NOMO-1 treated with dmso at 0.1 percent for 144 hours (cell line): Measurements from ENCODE around the gene RFX4.

Experiments used
- DNase-seq: peaks from one replicate; lab custom pipeline; 2025; ENCODE audit not compliant: unreplicated experiment; lab: John Stamatoyannopoulos, UW

Gene RFX4

DNA sequence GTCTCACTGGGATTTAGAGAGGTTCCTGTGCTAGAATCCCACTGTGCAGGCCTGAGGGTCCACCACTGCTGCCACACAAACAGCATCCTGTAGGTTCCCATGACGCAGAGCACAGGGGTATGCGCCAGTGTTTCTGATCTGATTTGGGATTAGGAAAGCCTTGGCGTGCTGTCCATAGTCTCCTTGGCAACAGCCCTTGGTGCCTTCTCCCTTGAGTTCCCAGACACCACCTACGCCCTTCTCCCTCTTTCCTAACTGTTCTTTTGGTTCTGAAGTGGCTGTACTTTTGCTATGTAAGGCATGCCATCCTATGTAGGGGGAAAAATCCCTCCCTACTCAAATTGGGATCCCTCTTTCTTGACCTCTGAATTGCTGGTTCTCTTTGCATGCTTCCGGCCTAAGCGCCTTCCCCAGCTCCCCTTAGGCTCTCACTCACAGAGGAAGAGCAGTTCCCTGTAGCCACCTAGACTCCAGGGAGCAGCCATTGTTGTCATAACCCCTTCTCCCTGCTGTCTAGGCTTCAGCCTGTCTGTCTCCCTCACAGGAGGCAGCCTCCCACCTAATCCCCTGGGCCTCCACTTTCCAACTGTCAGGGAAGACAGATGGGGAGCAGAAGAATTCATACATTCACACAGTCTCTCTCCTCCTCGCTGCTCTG, 176.9 kb downstream of the RFX4 start:
- DNase-seq, result no peak

DNA sequence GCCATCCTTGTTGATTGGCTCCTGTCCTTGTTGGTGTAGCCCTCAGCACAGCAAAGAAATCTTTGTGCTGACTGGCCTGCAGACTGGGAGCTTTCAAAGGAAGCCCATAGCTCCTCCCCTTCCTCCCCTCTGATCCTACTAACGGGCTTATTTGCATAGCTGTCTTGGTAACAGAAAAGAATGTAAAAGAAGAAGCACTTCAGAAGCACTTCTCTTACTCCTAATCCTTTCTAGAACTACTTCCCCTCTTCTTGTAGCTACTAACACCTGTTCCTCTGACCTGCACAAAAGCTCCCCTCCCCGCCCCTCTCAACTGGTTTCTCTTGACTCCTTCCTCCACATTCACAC, 177.4 kb downstream of the RFX4 start:
- DNase-seq, result peak; percentile 72

DNA sequence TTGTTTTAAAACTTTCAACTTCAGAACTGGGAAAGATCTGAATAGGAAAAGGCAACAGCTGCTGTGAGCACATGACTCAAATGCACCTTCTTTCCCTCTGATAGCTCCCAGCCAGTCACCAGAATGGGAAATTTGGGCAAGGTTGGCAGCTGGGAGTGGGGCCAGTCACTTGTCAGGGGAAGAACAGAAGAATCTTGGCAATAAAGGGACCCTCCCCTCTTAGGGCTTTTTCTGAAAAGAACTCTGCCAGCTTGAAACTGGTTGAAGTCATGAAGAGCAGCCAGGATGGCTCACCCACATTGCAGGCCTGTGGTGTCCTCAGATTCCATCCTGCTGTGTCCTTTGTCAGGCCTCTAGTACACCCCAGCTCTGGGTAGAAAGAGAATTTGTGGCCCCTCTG, 181.4 kb downstream of the RFX4 start:
- DNase-seq, result no peak

DNA sequence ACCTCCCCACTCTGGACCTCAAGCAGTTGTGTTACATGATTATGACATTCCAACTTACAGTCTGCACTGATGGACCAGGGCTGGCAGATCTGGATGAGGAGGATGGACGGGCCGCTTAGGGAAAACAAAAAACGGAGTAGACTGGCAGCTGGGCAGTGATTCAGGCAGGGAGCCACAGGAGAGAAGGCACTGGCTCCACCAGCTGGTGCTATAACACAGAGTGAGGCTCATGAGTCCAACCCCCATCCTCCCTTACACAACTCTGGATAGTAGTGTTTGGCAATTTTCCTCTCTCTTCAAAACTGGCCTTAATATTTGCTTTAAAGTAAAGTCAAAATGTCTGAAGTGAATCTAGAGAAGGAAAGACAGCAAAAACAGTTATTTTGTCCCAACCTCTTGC, 181.9 kb downstream of the RFX4 start:
- no peak for DNase-seq

DNA sequence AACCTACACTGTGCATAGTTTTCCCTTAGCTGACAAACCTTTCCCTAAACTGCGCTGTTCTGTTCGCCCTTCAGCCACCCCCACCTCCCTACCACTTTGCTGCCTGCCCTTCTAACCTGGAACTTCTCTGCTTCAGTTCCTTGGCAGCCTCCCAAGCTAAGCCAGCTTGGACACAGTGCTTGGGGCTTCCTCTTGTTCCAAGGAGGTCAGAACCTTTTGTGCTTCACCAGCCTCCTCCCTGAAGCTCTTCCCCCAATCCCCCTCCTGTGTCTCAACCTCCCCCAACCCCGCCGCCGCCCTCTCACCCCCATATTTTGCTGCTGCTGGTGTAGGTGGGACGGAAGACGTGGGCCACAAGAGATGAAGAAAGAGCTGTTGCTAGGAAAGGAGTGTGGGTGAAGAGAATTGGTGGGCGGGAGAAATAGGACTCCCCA, 183.6 kb downstream of the RFX4 start:
- DNase-seq, result no peak

DNA sequence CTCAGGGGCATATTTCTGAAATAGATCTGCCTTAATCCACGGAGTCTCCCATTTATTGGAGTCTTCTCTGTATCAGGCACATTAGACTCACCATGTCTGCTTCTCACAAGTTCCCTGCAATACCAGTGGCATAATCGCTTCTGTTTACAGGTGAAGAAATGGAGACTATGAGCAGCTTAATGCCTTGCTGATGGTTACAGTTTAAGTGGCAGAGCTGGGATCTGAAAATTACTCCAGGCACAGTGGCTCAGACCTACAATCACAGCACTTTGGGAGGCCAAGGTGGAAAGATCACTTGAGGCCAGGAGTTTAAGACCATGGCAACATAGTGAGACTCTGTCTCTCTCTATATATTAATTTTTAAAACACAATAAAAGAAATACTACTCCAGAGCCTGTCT, 184.4 kb downstream of the RFX4 start:
- DNase-seq, result no peak

DNA sequence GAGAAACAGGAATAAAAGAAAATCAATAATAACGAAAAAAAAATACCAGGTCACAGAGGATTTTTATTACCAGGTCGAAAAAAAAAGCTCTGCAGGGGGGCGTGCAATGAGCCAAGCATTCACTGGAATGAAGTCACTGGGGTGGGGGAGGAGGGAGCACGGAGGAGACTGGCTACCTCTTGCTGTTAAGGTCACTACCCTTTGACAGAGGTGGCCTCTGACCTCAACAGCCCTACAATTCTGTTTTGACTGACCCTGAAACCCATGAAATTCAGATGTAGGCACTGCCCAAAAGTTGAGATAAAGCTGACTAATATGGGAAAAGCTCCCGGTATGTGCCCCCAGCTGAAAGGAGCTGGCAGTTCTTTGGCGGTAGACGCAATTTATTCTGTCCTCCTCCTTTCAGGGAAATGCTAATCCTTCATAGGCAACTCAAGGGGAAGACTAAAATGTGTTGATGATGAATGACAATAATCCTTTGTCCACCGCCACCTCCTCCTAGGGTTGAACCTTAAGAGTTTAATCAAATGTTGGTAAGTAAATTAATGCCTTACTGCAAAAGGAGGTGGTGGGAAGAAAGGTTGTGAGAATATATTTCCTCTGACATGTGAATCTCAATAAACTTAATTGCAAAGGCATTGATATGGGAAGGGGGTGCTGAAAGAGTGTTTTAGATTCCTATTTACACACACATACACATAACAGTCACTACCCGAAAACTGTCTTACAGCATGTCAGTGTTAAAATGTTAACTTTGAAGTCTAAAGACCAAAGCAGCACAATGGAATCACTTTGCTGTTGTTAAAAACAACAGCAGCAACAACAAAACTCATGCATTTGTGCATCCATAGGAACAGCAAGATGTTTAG, 185.4 kb downstream of the RFX4 start:
- DNase-seq, result no peak

DNA sequence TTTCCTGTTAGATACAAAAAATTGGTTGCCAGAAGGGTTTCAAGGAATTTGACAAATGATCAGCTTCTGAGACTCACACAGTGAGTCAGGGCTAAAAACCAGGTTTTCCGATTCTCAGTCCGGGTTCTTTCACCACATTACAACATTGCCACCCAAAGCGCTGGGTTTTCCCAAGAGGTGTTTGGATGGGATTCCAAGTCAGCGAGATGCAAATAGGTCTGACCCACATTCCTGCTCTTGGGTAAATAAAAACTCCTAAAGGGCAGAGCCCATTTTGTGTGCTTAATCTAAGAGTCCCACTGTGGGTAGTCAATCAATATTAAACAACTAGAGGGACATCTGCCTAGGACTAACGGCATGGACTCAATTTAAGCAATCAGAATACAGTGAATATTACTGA, 186.3 kb downstream of the RFX4 start:
- no peak for DNase-seq

DNA sequence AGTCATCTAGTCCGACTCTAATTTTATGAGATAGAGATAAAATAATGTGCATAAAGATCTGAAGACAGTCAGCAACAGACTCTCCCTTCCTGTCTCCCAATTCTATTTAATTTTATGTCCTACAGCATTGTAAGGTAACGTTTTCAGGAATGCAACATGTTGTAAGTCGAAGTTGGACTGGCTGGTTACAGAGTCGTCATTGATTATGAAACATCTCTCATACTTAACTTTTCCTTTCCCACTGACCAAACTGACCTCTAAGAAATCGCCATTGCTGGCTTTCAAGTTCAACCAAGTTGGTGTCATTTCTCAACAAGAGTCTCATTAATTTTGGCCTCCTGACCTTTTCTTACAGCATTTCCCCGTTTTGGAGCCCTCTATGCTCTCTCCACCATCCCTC, 186.7 kb downstream of the RFX4 start:
- DNase-seq, result no peak

DNA sequence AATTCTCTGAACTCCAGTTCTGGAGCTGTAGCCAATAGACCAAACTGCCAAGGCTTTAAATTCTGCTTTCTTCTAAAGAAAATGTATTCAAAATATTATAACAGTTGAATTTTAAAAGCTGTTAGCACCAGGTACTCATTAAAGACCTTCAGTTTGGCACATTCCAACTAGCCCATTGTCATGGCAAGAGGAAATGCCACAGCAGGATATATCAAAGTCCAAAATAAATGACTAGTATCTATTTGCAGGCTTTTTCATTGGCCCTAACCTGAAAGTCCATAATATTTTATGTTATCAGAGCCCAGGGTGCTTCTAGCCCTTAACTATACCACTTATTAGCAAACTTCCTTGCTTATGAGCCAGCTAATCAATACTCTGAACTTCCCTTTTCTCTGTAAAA, 188.6 kb downstream of the RFX4 start:
- no peak for DNase-seq

DNA sequence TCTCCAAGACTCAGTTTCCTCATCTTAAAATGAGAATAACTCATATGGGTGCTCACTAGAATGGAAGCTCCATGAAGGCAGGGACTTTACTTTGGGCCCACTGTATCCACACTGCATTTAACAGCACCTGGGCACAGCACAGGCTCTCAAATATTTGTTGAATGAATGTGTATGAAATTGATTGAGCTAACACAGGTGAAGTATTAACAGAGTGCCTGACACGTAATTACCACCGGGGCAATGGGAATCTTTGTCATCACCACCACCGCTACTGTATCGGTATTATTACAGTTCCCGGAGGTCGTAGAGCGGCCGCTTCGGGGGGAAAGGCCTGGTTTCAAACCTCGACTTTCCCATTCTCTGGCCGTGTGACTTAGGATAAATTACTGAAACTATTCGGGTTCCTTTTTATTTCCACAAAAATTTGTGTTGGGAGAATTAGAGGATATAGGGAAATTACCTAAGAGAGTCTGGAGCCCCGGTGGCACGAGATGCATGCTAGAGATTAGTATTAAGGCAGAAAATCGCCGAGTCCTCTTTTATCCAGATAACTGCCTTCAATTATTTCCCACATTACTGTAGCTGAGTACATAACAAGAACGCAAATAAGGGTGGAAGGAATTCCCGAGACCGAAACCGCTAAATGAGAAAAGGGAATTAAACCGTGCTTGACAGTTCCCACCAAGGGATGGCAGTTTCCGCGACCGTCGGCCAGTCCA, 190.6 kb downstream of the RFX4 start:
- no peak for DNase-seq

DNA sequence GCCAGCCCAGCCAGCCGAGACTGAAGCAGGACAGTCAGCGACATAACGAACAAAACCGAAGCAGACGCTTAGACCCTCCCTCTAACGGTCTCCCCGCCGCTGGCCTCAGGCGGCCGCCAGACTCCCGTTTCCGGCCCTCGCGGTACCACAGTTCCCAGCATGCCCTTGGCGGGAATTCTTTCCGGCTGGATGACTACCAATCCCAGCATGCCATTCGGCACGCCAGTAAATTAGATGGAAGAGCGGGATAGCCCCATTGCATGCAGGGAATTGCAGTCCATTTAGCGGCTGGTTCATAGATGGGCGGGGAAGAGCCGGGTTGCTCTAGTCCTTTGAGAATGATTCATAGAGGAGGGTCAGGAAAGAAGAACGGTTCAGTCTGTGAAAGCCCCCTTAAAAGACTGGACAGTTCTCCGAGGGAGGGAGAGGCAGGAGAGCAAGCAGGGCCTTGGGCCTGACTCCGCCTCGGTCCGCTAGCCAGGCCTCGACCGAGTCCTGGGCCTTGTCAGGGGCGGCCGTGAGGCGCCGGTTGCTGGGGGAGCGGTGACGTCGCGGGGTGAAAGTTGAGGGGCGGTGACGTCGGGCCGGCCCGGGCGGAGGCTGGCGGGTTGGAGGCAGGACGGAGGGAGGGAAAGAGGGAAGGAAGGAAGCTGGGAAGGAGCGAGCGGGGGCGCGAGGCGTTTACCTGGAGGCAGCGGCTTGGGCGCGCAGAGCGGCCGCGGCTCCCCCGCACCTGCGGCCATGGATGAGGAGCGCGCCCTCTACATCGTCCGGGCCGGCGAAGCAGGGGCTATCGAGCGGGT, 191.4 kb downstream of the RFX4 start, which contains the start of gene RIC8B:
TSS of gene RIC8B (plus strand) at position 678 of the 803 bp plus-strand sequence. CDS start at position 742, 64 bp downstream.
- peak; percentile 92 for DNase-seq

DNA sequence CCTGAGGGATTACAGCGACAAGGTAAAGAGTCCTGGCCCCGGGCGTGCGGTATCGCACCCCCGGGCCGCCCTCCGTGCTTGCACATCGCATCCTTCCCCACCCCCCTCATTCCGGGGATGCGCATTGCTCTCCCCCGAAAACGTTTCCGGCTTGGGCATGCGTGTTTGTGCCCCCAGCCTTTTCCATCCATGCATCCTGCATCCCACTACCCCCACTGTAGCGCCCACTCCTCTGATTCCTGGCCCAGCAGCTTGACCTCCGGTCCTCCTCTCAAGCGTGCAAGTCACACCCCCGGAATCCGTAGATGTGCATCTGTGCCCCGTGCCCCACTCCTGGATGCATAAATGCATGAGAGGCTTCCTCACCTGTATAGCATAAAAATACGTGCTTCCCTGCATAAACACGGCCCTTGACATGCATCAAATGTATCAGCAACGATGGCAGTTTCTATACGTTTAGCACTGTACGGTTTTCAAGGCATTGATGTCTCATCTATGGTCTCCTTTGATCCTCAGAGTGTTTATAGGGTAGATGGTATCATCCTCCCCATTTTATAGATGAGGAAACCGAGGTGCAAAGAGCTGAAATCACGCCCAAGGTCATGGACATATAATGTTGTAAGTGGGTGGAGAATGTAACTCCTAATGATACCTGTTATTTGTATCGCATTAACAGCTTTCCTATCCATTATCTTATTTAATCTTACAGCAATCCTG, 192.2 kb downstream of the RFX4 start:
- DNase-seq, result no peak

DNA sequence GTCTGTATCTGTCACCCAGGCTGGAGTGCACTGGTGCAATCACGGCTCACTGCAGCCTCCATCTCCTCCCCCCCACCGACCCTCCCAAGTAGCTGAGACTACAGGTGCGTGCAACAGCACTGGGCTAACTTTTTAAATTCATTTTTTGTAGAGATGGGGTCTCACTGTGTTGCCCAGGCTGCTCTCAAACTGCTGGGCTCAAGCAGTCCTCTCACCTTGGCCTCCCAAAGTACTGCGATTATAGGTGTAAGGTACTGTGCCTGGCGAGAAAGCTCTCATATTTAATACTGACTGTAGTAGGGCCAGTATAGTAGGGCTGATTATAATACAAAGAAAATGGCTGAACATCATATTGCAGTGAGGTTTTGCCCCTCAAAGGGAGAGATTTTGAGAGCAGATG, 194.1 kb downstream of the RFX4 start:
- DNase-seq, result no peak

DNA sequence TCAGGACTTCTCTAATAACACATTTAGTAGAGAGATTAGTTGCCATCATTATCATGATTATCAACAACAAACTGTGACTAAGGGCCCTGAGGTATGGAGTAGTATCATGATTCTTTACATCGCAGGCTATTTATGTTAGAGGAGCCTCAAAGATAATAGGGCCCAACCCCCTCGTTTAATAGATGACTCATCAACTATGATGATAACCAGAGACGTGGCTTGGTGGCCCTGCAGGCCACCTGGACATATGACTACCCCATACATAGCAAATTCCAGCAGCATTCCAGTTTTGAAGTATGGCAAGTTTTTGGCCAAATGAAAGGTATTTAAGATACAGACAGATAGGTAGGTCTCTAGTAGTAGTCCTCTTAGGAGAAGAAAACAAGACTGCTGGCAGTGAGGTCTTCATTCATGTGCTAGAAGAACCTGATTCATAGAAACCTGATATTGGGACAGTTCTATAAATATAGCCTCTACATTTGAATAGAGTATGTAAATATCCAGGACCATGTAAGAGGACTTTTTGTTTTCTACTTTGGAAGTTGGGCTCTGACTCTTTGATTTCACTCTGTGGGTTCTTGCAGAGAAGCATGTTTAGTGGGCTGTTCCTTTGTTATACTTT, 197.3 kb downstream of the RFX4 start:
- no peak for DNase-seq

DNA sequence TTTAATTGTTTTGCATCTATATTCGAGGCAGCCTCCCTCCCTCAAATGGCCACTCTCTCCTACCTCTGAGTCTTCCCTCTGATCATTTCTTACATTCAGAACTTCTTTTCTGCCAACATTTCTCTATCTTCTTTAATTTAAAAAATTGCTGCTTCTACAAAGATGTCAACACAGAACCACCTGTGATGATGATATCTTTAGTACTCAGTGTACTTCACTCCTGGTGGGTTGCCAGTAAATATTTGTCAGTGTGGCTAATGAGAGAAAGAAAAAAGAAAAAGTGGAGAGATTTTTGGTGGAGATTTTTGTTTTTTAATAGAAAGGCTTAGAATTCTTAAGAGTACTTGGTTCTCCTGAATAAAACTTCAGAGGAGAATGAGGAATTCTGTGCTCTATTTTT, 199.8 kb downstream of the RFX4 start:
- DNase-seq, result no peak

DNA sequence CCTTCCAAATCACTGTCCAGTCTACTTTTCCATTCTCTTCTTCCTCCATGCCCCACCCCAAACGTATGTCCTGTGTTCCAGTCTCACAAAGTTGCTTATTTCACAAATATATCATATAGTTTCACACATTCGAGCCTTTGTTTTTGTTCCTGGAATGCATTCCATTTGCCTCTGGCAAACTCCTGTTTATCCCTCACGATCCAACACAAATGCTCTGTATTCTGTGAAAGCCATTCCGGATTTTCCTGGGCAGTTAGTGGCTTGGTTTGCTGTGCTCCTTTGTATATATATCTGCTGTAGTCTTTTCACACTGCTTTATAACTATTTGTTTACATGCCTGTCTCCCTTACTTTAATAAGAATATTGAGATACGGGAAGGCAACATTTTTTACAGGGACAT, 200.7 kb downstream of the RFX4 start:
- DNase-seq, result no peak

DNA sequence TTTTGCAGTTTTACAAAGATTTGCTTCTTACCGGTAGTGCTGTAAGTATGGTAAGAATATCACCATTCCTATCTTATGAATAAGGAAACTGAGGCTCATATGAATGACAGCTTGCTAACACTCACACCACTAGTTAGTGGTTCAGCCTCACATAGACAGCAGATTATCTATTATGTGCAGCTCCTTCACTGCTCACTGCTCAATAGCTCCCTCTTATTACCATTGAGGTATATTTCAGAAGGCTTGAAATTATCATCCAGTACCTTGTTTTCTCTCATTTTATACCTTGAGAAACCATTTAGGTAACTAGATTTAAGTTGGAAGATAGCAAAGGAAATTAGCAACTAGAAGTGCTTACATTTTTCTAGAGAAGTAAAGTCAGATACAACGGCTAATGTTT, 207.2 kb downstream of the RFX4 start:
- DNase-seq, result no peak

DNA sequence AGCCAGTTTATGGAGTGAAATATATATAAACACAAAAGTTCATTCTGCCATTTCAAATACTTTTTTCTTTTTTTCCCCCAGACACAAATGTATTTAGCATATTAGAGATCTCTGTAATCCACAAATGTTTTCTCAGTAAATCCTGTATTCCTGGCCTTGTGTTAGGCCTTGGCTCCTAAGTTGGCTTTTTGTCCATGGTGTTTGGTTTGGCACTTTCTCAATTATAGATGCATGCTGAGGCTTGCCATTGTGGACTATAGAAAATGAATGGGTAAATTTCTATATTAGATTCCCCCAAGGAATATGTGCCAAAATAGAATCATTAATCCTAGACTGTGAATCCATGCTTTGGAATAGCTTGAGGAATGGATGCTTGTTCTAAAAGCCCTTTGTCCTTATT, 208.7 kb downstream of the RFX4 start:
- no peak for DNase-seq

DNA sequence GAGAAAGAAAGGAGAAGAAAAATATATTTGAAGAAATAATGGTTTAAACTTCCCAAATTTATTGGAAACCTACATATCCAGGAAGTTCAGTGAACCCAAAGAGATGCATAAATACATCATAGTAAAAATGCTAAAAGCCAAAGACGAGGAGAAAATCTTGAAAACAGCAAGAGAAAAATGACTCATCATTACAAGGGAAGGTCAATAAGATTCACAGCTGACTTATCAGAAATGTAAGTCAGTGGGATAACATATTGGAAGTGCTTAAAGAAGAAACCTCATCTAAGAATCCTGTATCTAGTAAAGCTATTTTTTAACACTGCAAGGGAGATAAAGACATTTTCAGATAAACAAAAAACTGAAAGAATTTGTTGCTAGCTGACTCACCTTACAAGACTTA, 211.6 kb downstream of the RFX4 start:
- no peak for DNase-seq
